Measurements from ENCODE around the gene KIF21A.

KIF21A gene

DNA sequence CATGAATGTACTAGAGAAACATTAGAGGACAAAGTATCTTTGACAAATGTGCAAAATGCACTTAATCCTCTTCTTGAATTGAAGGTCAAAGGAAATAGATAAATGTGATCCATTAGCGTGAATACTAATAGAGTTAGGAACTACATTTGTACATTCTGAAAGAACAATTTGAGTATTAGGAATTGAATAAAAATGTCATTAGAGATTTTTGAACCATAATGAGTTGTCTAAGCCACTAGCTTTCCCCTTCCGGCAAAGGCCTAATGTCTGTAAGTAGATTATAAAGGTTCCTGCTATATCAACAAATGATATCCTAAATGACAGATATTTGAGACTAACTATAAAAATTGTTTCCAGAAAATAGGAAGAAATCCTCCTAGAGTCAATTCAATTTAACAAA, 59.8 kb downstream of the KIF21A start:
- DNase-seq: no peak

DNA sequence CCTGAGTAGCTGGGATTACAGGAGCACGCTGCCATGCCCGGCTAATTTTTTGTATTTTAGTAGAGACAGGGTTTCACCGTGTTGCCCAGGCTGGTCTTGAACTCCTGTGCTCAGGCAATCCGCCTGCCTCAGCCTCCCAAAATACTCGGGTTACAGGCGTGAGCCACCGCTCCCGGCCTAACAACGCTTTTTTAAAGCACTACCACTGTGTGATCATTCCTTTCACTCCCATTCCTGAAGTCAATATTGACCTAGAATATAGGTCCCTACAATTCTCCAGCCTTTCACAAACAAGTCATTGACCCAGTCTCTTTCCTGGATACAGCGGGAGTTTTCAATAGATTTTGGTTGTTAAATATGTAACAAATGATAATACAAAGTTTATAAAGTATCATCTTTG, 62.8 kb downstream of the KIF21A start:
- DNase-seq: no peak

GRCh38 chr12:39378341-39378740, 64.6 kb downstream of the KIF21A start:
- DNase-seq: no peak

GRCh38 chr12:39375206-39375808, 67.6 kb downstream of the KIF21A start:
- DNase-seq: no peak

GRCh38 chr12:39372929-39373328, 70.0 kb downstream of the KIF21A start:
- no peak for DNase-seq

- DNase-seq: no peak
These were observed 70.6 kb downstream of the KIF21A start for GRCh38 chr12:39372204-39372925.

DNA sequence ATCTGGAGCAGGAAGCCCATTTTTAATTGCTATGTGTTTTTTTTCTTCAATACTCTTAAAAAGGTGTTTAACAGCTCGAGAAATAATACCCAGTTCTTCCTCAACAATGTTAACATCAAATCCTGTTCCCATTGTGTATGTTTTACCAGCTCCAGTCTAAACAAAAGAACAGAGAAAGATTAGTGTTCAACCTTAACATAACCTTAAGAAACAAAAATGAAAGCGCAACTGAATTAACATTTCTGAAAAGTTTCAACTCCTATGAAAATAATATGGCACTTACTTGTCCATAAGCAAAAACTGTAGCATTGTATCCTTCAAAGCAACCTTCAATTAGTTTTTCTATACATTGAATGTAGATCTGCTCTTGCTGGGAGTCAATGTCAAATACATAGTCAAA, 73.2 kb downstream of the KIF21A start:
- no peak for DNase-seq

DNA sequence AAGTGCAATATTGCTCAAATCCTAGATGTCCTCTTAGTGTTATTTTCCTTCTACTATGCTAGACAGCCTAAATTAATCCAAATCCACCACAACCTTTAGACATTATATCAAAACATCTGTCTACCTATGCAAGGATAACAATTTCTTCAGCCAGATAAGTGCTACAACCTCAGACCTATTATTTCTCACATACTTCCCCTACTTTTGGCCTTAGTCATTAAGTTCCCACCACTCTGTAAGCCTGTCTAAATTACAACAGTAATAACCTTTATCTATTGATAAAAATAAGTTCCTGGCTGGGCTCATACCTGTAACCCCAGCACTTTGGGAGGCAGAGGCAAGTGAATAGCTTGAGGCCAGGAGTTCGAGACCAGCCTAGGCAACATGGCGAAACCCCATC, 74.0 kb downstream of the KIF21A start:
- no peak for DNase-seq

- no peak for DNase-seq
These were observed 74.8 kb downstream of the KIF21A start for GRCh38 chr12:39368096-39368495.

GRCh38 chr12:39367494-39367893, 75.4 kb downstream of the KIF21A start:
- no peak for DNase-seq

DNA sequence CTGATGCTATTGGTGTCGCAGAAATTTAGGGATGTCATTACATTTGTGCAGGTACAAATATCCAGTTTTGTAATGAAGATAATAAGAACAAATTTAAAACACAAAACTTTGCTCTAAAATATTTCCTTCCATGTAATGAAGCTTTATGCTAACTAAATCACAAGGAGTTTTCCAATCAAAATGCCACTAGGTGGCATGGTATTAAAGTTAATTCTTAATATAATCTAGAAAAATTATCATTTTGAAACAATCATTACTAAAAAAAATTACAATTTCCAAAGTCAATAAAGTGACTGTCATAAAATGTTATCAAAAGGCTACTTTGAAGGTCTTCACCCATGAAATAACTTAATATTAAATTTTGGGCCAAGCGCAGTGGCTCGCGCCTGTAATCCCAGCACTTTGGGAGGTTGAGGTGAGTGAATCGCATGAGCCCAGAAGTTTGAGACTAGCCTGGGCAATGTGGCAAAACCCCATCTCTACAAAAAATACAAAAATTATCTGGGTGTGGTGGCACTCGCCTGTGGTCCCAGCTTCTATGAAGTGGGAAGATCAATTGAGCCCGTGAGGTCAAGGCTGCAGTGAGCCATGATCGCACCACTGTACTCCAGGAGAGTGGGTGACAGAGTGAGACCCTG, 77.4 kb downstream of the KIF21A start:
- no peak for DNase-seq

DNA sequence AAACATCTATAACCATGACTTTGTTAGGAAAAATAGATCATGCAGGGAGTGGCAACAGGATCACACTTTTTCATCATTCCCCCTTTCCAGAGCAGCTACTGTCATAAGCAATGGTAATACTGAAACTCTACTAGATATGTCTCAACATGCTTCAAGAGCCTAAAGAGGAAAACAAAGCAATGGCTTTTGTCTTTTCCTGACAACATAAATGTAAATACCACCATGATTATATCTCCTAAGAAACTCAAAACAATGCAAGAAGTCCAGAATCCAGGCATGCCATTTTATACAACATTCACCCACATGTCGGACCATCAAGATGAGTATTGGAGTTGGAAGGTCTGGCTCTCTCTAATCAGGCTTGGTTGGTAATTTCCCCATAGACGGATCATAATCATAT, 78.7 kb downstream of the KIF21A start:
- DNase-seq: no peak

DNA sequence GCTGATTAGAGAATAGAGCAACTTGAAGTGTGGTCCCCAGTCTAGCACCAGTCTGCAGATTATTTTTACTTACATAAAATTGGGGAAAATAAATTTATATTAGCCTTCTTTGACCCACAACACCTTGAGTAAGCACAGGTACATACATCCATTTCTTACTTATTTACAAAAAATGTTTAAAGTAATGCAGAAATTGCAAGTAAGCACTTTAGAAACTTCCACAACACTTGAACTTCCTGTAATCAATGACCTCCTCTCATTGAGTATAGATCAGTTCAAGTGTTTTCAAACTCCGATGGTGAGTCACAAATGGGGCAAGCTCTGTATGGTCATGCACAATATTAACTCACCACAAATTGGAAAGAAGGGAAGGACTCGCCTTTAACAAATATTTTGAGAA, 83.3 kb downstream of the KIF21A start:
- no peak for DNase-seq

GRCh38 chr12:39357041-39357440, 85.9 kb downstream of the KIF21A start:
- no peak for DNase-seq

DNA sequence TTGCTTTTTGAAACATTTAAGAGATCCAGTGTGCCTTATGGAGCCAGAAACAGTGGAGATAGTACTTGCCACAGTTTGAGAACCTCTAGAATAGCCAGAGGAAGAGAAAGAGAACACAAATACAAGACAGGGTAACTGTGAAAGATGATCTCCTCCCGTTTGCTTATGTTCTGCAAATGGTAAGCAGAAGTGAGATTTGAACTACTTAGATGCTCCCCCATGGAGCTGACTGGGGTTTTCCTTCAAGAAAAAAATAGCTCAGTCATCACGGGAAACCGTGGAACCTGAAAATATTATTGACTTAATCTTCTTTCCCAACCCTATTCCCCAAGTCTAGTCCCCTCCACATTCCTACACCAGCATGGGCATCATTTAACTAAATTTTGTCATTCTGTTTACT, 87.1 kb downstream of the KIF21A start:
- no peak for DNase-seq

GRCh38 chr12:39354955-39355354, 88.0 kb downstream of the KIF21A start:
- no peak for DNase-seq

DNA sequence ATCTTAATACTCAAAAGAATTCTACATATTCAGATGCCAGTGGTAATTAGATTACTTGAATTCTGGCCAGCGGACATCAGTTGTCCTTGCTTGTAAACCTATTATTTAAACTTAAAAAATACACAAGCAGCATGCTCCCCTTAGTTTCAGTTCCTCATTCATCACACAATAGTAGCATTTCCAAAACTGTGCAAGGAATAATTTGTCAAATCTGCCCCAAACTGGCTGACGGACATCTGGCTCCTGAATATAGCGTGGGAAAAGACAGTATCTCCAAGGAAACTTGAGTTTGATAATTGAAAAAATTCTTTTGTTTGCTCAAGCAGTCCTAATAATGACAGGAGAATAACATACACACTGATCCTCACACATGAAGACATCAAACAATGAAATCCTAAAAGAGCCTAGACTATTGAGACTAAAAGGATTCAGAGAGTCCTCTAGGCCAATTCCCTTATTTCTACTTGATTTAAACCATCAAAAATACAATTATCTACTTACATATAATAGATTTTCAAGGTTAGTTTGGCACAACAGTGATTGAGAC, 90.4 kb downstream of the KIF21A start:
- DNase-seq: no peak

DNA sequence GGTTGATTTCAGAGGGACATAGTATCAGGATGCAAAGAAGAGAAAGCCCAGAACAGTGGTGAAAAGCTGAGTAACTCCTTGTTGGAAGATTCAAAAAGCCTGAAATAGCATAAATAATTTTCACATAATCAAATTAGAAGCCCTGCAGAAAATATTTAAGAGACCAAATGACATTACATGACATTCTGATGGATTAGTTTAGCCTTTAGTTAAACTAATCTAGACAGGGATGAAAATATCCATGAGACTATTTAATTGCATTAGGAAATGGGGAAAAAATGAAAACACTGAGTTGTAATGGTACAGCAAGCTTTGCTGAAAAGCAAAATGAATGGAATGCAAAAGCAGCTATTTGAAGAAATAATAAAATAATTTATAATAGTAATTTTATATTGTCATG, 91.8 kb downstream of the KIF21A start:
- DNase-seq: no peak

- no peak for DNase-seq
These were observed 93.8 kb downstream of the KIF21A start for GRCh38 chr12:39348941-39349626.

DNA sequence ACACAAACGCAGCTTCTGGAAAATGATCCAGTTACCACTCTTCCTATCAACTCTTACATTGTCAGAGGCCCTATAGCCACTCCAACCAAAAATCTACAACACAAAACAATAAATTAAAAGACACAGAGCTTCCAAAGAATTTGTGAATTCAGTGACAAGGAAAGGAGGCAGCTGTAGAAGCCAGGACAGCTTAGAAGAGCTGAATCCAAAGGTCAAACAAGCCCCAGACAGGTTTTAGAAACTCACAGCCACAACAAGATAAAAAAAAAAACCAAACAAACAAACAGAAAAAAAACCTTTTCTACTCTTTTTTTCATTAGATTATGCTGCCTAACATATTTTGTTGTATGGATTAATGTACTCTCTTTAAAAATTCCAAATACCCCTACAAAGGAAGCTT, 94.4 kb downstream of the KIF21A start:
- DNase-seq: no peak

- DNase-seq: no peak
These were observed 98.0 kb downstream of the KIF21A start for GRCh38 chr12:39344926-39345325.

DNA sequence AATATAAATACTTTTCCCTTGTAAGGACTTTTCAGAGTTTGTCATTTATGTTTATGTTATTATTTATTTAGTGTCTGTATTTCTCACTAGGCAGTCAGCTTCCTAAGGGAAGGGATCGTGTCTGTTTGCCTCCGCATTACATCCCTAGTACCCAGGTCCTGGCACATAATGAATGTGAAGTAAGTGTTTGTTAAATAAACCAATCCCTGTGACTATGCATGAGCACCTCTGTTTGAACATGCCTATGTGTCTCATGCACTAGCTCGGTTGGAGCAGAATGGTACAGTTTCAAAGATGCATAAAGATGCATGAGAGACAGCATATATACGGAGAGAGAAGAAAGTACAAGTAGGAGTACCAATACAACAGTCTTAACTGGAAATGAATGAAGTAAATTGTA, 99.3 kb downstream of the KIF21A start:
- no peak for DNase-seq

DNA sequence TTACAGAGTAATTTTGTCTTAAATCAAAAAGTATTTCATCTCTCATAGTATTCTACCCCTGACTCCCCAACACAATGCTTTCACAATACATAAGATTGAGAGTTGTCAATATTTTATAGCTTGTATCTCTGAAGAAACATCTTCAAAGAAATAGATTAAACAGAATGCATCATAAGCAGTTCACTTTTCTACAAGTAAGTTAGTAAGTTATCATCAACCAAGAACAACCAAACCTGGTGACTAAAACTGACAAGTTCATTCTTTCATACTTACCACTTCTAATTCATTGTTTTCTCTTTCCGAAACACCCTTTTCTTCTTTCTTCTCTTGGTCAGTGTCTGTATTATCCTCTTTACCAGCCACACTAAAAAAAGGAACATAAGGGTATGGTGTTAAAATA, 101.2 kb downstream of the KIF21A start:
- DNase-seq: no peak

GRCh38 chr12:39341179-39341578, 101.7 kb downstream of the KIF21A start:
- no peak for DNase-seq

Data from left hindlimb (tissue), 1 donor.